Gastroesophageal sphincter (tissue), 3 donors: ENCODE results near the gene SENP7.

ENCODE experiments used
- POLR2A ChIP-seq, 2 donors: fragments of 450-650 bp; IDR thresholded peaks; one replicate each; pipeline ENCODE4 v1.6.1; 2017; ENCODE audit warnings: antibody characterized with exemption in 2 of 2, mild to moderate bottlenecking in 2 of 2, moderate library complexity in 1 of 2
- TF ChIP-seq, protein P1 (sequence below), 4 experiments: fragments of 200-600 bp in 2 of 4; fragments of 450-650 bp in 2 of 4; sonication (generic) in 1 of 4; IDR thresholded peaks; one replicate each; pipeline ENCODE4 v1.5.1; 2017 to 2019; ENCODE audit warnings: antibody characterized with exemption in 4 of 4, mild to moderate bottlenecking in 2 of 4, moderate library complexity in 2 of 4

DNA sequence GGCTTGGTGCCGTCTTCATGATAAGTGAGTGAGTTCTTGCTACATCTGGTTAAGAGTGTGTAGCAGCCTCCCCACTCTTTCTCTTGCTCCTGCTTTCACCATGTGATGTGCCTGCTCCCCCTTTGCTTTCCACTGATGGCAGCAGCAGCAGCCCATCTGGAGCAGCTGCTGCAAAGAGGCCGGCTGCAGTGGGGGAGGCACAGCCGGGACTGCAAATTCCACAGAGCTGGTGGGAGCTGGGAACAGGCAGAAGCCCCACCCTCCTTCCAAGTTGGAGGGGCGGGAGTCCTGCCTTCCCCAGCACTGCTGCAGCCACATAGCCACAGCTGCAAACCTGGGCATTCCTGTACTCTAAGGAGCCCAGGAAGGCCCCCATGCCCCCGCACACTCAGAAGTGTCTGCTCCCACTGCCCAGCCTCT is 129.8 kb downstream of the SENP7 start:
- TF ChIP-seq, protein P1, sequence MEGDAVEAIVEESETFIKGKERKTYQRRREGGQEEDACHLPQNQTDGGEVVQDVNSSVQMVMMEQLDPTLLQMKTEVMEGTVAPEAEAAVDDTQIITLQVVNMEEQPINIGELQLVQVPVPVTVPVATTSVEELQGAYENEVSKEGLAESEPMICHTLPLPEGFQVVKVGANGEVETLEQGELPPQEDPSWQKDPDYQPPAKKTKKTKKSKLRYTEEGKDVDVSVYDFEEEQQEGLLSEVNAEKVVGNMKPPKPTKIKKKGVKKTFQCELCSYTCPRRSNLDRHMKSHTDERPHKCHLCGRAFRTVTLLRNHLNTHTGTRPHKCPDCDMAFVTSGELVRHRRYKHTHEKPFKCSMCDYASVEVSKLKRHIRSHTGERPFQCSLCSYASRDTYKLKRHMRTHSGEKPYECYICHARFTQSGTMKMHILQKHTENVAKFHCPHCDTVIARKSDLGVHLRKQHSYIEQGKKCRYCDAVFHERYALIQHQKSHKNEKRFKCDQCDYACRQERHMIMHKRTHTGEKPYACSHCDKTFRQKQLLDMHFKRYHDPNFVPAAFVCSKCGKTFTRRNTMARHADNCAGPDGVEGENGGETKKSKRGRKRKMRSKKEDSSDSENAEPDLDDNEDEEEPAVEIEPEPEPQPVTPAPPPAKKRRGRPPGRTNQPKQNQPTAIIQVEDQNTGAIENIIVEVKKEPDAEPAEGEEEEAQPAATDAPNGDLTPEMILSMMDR (IDR thresholded peaks at IDR 0.05): no peak
- TF ChIP-seq POLR2A (IDR thresholded peaks at IDR 0.05): no peak
